Heart left ventricle (tissue), 16 donors: Measurements from ENCODE around the gene ZNF300. TPM values are rescaled to one million over a fixed set of nuclear protein-coding genes. Genes with fewer than 3 reads are reported as not detected.
"Not testable (repeated sequence)": the region's sequence is repeated elsewhere in the genome, so short reads cannot be mapped to it uniquely, and the experiment has no call there.

Experiments used
- ATAC-seq, 4 donors: fragments of 200-7000 bp; cut with Tn5 transposase; one replicate each; pipeline ENCODE4 v1.9.1; 2020 to 2022; ENCODE audit warnings: moderate library complexity in 4 of 4, mild to moderate bottlenecking in 3 of 4, moderate number of reproducible peaks in 1 of 4
- DNase-seq, 5 donors: peaks; one replicate each; pipeline ENCODE4 v3.0.0-alpha.2; 2020
- H3K27ac ChIP-seq, 12 donors: fragments of 200-600 bp; sonication (generic) in 4 of 12; one replicate each; pipeline versions ENCODE4 v1.5.0 to v1.8.0; 2016 to 2022; ENCODE audit warnings: mild to moderate bottlenecking in 2 of 12
- H3K27me3 ChIP-seq, 9 donors: fragments of 200-600 bp; sonication (generic) in 2 of 9; one replicate each; pipeline versions ENCODE4 v1.5.1 to v1.8.0; 2016 to 2022; ENCODE audit warnings: mild to moderate bottlenecking in 3 of 9
- H3K36me3 ChIP-seq, 9 donors: fragments of 200-600 bp; sonication (generic) in 2 of 9; one replicate each; pipeline versions ENCODE4 v1.5.0 to v1.8.0; 2018 to 2022; ENCODE audit warnings: mild to moderate bottlenecking in 2 of 9
- H3K4me1 ChIP-seq, 12 donors: fragments of 200-600 bp; sonication (generic) in 4 of 12; one replicate each; pipeline versions ENCODE4 v1.5.0 to v1.8.0; 2016 to 2022; ENCODE audit warnings: mild to moderate bottlenecking in 3 of 12
- H3K4me3 ChIP-seq, 12 donors: fragments of 200-600 bp; sonication (generic) in 4 of 12; one replicate each; pipeline versions ENCODE4 v1.5.0 to v1.8.0; 2017 to 2022; ENCODE audit warnings: mild to moderate bottlenecking in 9 of 12, moderate library complexity in 4 of 12
- H3K9me3 ChIP-seq, 12 donors: fragments of 200-600 bp; sonication (generic) in 4 of 12; one replicate each; pipeline versions ENCODE4 v1.5.0 to v1.8.0; 2016 to 2022; ENCODE audit warnings: mild to moderate bottlenecking in 1 of 12
- CTCF ChIP-seq, 12 donors: fragments of 200-600 bp; sonication (generic) in 4 of 12; IDR thresholded peaks; one replicate each; pipeline versions ENCODE4 v1.5.0 to v1.8.0; 2018 to 2022; ENCODE audit warnings: antibody characterized with exemption in 12 of 12, mild to moderate bottlenecking in 5 of 12
- POLR2A ChIP-seq, 2 donors: fragments of 450-650 bp; IDR thresholded peaks; one replicate each; pipeline ENCODE4 v1.6.1; 2017; ENCODE audit warnings: antibody characterized with exemption in 2 of 2, mild to moderate bottlenecking in 2 of 2, moderate library complexity in 2 of 2
- WGBS, 4 donors: extraction: QIAGEN DNeasy Blood & Tissue Kit in 2 of 4; methylation state at CpG; one replicate each; pipeline versions ENCODE4 v1.1.5 to v1.1.7; 2013 to 2018; 5-methylcytosine and 5-hydroxymethylcytosine counted together
- intact Hi-C, 10 donors: fragments of 100-400 bp; cut with DNase I; formaldehyde crosslinking; loops; one replicate each; pipeline versions ENCODE4 v1.11.1 to v1.14.2; 2022
- polyA plus RNA-seq, 2 donors: library from polyadenylated mRNA; stranded (reverse); fragments of 200-250 nt; gene quantifications; one replicate each; pipeline ENCODE4 v1.2.3, GENCODE V29; 2013
- total RNA-seq, 9 donors: library from RNA; depleted of rRNA in 2 of 9; stranded (reverse); fragments of >200 nt in 2 of 9; fragmentation: NEBNext Ultra II Directional in 3 of 9; extraction: Animal tissue kit (Norgen Biotek cat#: 25700) in 3 of 9; gene quantifications; one replicate each; pipeline versions ENCODE4 v1.1.0 to v1.2.4, GENCODE V29; 2016 to 2023
- donor health status: ischemic (EF 13 %, LVEDD 7.1; RV severe dilation, severe dysfunction).
- donor health status: healthy with polysubstance abuse.
- donor health status: DM: no; HTN: yes; CAD: no.
- donor health status: DM: no; HTN: no; CAD: no.
- donor health status: ischemic (EF 25% LVEDD 6.9; RV normal size, moderate dysfunction).
- donor health status: ischemic (EF 25% LVEDD 5.7; RV mildly dilated, moderate dysfunction).
- donor health status: healthy.
- donor health status: DM: yes; HTN: yes; CAD: no.
- donor health status: ischemic (EF 35%, LVEDD 5.7; RV mildly dilated, moderate dysfunction).
- donor health status: nonischemic (EF 11% LVEDD 7.7; RV severe dilation, severe dysfunction).
- donor health status: DM: yes; HTN: yes; CAD: no.
- donor health status: PGD.
- donor health status: ischemic (EF 29% LVEDD 5.4; RV normal size, mild dysfunction).
- donor health status: nonischemic (EF 23%, LVEDD 6.1; RV moderate dilation, normal function).

The ZNF300 gene
- total and polyA plus RNA-seq, 11 donors = 0.30 to 1.3 (median 1.1) TPM

GRCh38 chr5:150895431-150896428, 9.1 kb downstream of the ZNF300 start:
- intact Hi-C loops = no loop called here
- peaks cover 9 to 100% (median 97%) of the 10 kb centered on the region in 12 donors for H3K9me3 ChIP-seq
- 87 to 100% (median 98%) methylated on average over 8 of the region's 8 CpGs for WGBS, 4 donors
- no peak for ATAC-seq
- no peak for DNase-seq
- no peak for TF ChIP-seq POLR2A (IDR thresholded peaks at IDR 0.05)
- no peak for TF ChIP-seq CTCF (IDR thresholded peaks at IDR 0.05)
- no peaks in the 10 kb centered on the region for H3K4me1 ChIP-seq
- peaks cover 0 to 51% (median 23%) of the 10 kb centered on the region in 9 donors for H3K36me3 ChIP-seq
- no peak overlapping the region for H3K4me3 ChIP-seq
- no peak overlapping the region for H3K27ac ChIP-seq
- no peaks in the 10 kb centered on the region for H3K27me3 ChIP-seq

- peaks cover 0 to 75% (median 23%) of the 10 kb centered on the region in 12 donors for H3K9me3 ChIP-seq
- no peaks in the 10 kb centered on the region for H3K36me3 ChIP-seq
- ATAC-seq (no peak), DNase-seq (no peak)
- no peak for TF ChIP-seq CTCF (IDR thresholded peaks at IDR 0.05)
- no peak for TF ChIP-seq POLR2A (IDR thresholded peaks at IDR 0.05)
- no peak overlapping the region for H3K27ac ChIP-seq
- H3K27me3 ChIP-seq = no peaks in the 10 kb centered on the region
- no peak overlapping the region for H3K4me3 ChIP-seq
- H3K4me1 ChIP-seq = no peaks in the 10 kb centered on the region
- intact Hi-C loops = no loop called here
Measured at GRCh38 chr5:150879358-150879757, 25.4 kb downstream of the ZNF300 start.

- Histone ChIP-seq H3K27ac (no peak overlapping the region), H3K36me3 (no peaks in the 10 kb centered on the region), H3K4me3 (no peak overlapping the region), H3K9me3 (peaks cover 0 to 41% (median 8%) of the 10 kb centered on the region in 12 donors), H3K27me3 (no peaks in the 10 kb centered on the region), H3K4me1 (no peaks in the 10 kb centered on the region)
- ATAC-seq (no peak), DNase-seq (no peak)
- TF ChIP-seq CTCF (IDR thresholded peaks at IDR 0.05) = no peak
- TF ChIP-seq POLR2A (IDR thresholded peaks at IDR 0.05) = no peak
- intact Hi-C loops = no loop called here
- 67 to 94% (median 82%) methylated on average over 1 of the region's 1 CpG for WGBS, 4 donors
Measured at GRCh38 chr5:150862070-150862469, 42.7 kb downstream of the ZNF300 start.

- Histone ChIP-seq H3K4me1 (no peaks in the 10 kb centered on the region), H3K36me3 (no peaks in the 10 kb centered on the region), H3K9me3 (peaks cover 0 to 33% (median 5%) of the 10 kb centered on the region in 12 donors), H3K27me3 (no peaks in the 10 kb centered on the region), H3K4me3 (no peak overlapping the region), H3K27ac (no peak overlapping the region)
- no peak for TF ChIP-seq CTCF (IDR thresholded peaks at IDR 0.05)
- TF ChIP-seq POLR2A (IDR thresholded peaks at IDR 0.05) = no peak
- ATAC-seq (no peak), DNase-seq (no peak)
- intact Hi-C loops = no loop called here
- WGBS, 4 donors = 46 to 70% (median 66%) methylated on average over 2 of the region's 2 CpGs
Measured at GRCh38 chr5:150860246-150860821, 44.4 kb downstream of the ZNF300 start.

GRCh38 chr5:150856700-150857099, 48.1 kb downstream of the ZNF300 start:
- 54 to 79% (median 77%) methylated on average over 3 of the region's 3 CpGs for WGBS, 4 donors
- H3K27me3 ChIP-seq, H3K27ac ChIP-seq, intact Hi-C loops, ATAC-seq, H3K36me3 ChIP-seq, H3K4me3 ChIP-seq, H3K9me3 ChIP-seq, H3K4me1 ChIP-seq, DNase-seq: not testable (repeated sequence)
